Dermis blood vessel endothelial cell (primary cell): Measurements from ENCODE around the gene CELF2. TPM values are rescaled to one million over a fixed set of nuclear protein-coding genes. Genes with fewer than 3 reads are reported as not detected.
A peak's percentile ranks its signal among the peaks of the same experiment; 100 is the strongest.

Experiments
- DNase-seq: peaks from one replicate; pipeline ENCODE4 v3.0.0; 2010
- total RNA-seq: library from RNA; depleted of rRNA; stranded (reverse); fragments of >200 nt; gene quantifications from 2 replicates; pipeline ENCODE4 v1.2.3, GENCODE V29; 2014

CELF2 gene
- total RNA-seq, 1 donor from 2014 or later = 10.2 TPM

- DNase-seq = no peak
These were observed 120.8 kb downstream of the CELF2 start for GRCh38 chr10:11138314-11139033.

- DNase-seq = no peak
These were observed 123.3 kb downstream of the CELF2 start for GRCh38 chr10:11140963-11141362.

- peak; percentile 23 for DNase-seq
These were observed 124.0 kb downstream of the CELF2 start for GRCh38 chr10:11141571-11142091.

- no peak for DNase-seq
These were observed 125.1 kb downstream of the CELF2 start for GRCh38 chr10:11142777-11143176.

GRCh38 chr10:11143242-11143641, 125.6 kb downstream of the CELF2 start:
- DNase-seq = no peak

GRCh38 chr10:11144626-11145494, 127.2 kb downstream of the CELF2 start:
- no peak for DNase-seq

GRCh38 chr10:11145495-11145855, 127.8 kb downstream of the CELF2 start:
- peak; percentile 34 for DNase-seq

GRCh38 chr10:11146402-11147171, 128.9 kb downstream of the CELF2 start:
- DNase-seq = no peak

- DNase-seq = no peak
These were observed 130.1 kb downstream of the CELF2 start for GRCh38 chr10:11147722-11148121.

GRCh38 chr10:11148142-11149028, 130.7 kb downstream of the CELF2 start:
- no peak for DNase-seq

- DNase-seq = no peak
These were observed 132.1 kb downstream of the CELF2 start for GRCh38 chr10:11149807-11150141.

GRCh38 chr10:11150231-11150731, 132.6 kb downstream of the CELF2 start:
- DNase-seq = no peak

- no peak for DNase-seq
These were observed 133.3 kb downstream of the CELF2 start for GRCh38 chr10:11150879-11151415.

GRCh38 chr10:11152801-11153200, 135.1 kb downstream of the CELF2 start:
- no peak for DNase-seq

GRCh38 chr10:11153245-11153644, 135.6 kb downstream of the CELF2 start:
- no peak for DNase-seq

GRCh38 chr10:11153766-11154165, 136.1 kb downstream of the CELF2 start:
- no peak for DNase-seq

- DNase-seq = no peak
These were observed 136.7 kb downstream of the CELF2 start for GRCh38 chr10:11154333-11154732.

GRCh38 chr10:11154849-11155498, 137.3 kb downstream of the CELF2 start:
- no peak for DNase-seq

GRCh38 chr10:11156480-11156879, 138.8 kb downstream of the CELF2 start:
- no peak for DNase-seq

- DNase-seq = no peak
These were observed 139.8 kb downstream of the CELF2 start for GRCh38 chr10:11157292-11158076.
